HepG2 (cell line): Measurements from ENCODE around the gene CEP78. TPM values are rescaled to one million over a fixed set of nuclear protein-coding genes. Genes with fewer than 3 reads are reported as not detected.

Experiments
- ATAC-seq: fragments of 200-7000 bp; cut with Tn5 transposase; 3 replicates; pipeline ENCODE4 v1.9.1; 2020; ENCODE audit warnings: mild to moderate bottlenecking, moderate library complexity
- BruUV-seq: library from RNA; stranded (reverse); fragments of 400-500 nt; replicated peaks from 2 replicates; lab custom pipeline; 2021; lab: Mats Ljungman, UMichigan
- CTCF ChIA-PET: fragments of 300-600 bp; formaldehyde crosslinking; extraction: SDS; loops from one replicate; lab custom pipeline; 2021; ENCODE audit warnings: low total read pairs, inconsistent platforms, low intra/inter-chr PET ratio; lab: Yijun Ruan, JAX
- POLR2A ChIA-PET: fragments of 350-600 bp; sonication (Branson Sonifier 250); formaldehyde crosslinking; loops from one replicate; lab custom pipeline; 2020; ENCODE audit warnings: antibody characterized with exemption, inconsistent platforms; lab: Yijun Ruan, JAX
- DNase-seq: peaks from one replicate; pipeline ENCODE4 v3.0.0-alpha.2; 2015; ENCODE audit warnings: low spot score
- FAIRE-seq: peaks from 3 replicates; lab custom pipeline; 2011; peaks lifted over from hg19 to GRCh38; lab: Jason Lieb, UNC
- H2AFZ ChIP-seq: one replicate; pipeline ENCODE4 v1.6.1; 2011; ENCODE audit warnings: low read length, inconsistent platforms
- H3K27ac ChIP-seq: fragments of 300-600 bp; 3 replicates; pipeline ENCODE4 v1.8.0; 2011; ENCODE audit warnings: mixed run types, mild to moderate bottlenecking, mixed read lengths, low read length, inconsistent platforms; ENCODE audit not compliant: insufficient read depth; ENCODE audit errors: extremely low read length
- H3K27me3 ChIP-seq, 2 experiments: fragments of 200-600 bp in 1 of 2; 2 replicates in 1 of 2; 3 replicates in 1 of 2; pipeline versions ENCODE4 v1.6.0 to v1.8.0; 2011; ENCODE audit warnings: low read length in 2 of 2, mild to moderate bottlenecking in 2 of 2, moderate library complexity in 2 of 2, inconsistent platforms in 1 of 2; ENCODE audit not compliant: insufficient read depth in 2 of 2, control insufficient read depth in 1 of 2
- H3K36me3 ChIP-seq, 2 experiments: fragments of 200-600 bp in 1 of 2; replicated peaks in 1 of 2; 2 replicates in 1 of 2; 3 replicates in 1 of 2; pipeline versions ENCODE4 v1.5.1 to v1.8.0; 2011; ENCODE audit warnings: low read length in 2 of 2, inconsistent platforms in 1 of 2; ENCODE audit not compliant: insufficient read depth in 2 of 2, control insufficient read depth in 1 of 2
- H3K4me1 ChIP-seq: 2 replicates; pipeline ENCODE4 v1.5.1; 2012; ENCODE audit warnings: low read length, inconsistent platforms; ENCODE audit not compliant: insufficient read depth
- H3K4me2 ChIP-seq: 2 replicates; pipeline ENCODE4 v1.6.0; 2011; ENCODE audit warnings: low read depth, low read length, inconsistent platforms
- H3K4me3 ChIP-seq, 3 experiments: fragments of 200-600 bp in 1 of 3; sonication (generic), shearing (Covaris generic) in 1 of 3; replicated peaks in 1 of 3; 2 replicates each; pipeline ENCODE4 v1.5.1; 2011 to 2016; ENCODE audit warnings: low read length in 3 of 3, inconsistent platforms in 2 of 3, low read depth in 2 of 3, mild to moderate bottlenecking in 2 of 3, control low read depth in 1 of 3, mixed read lengths in 1 of 3; ENCODE audit not compliant: insufficient read depth in 1 of 3
- H3K79me2 ChIP-seq: one replicate; pipeline ENCODE4 v1.6.1; 2011; ENCODE audit warnings: low read length, inconsistent platforms; ENCODE audit not compliant: insufficient read depth
- H3K9ac ChIP-seq: 2 replicates; pipeline ENCODE4 v1.6.0; 2011; ENCODE audit warnings: mild to moderate bottlenecking, low read depth, low read length, inconsistent platforms; ENCODE audit not compliant: insufficient read depth
- H3K9me3 ChIP-seq: 2 replicates; pipeline ENCODE4 v1.5.1; 2012; ENCODE audit warnings: mild to moderate bottlenecking, low read length
- H4K20me1 ChIP-seq: 2 replicates; pipeline ENCODE4 v1.6.0; 2011; ENCODE audit warnings: inconsistent platforms, mild to moderate bottlenecking, low read length, moderate library complexity; ENCODE audit not compliant: insufficient read depth
- ARNT ChIP-seq: fragments of 450-650 bp; IDR thresholded peaks from 2 replicates; pipeline ENCODE4 v1.6.1; 2017
- DRAP1 ChIP-seq: IDR thresholded peaks from 2 replicates; pipeline ENCODE4 v1.6.1; 2016; ENCODE audit warnings: missing genetic modification reagents, missing compliant biosample characterization
- EHMT2 ChIP-seq: fragments of 200-600 bp; sonication (generic); IDR thresholded peaks from 2 replicates; pipeline ENCODE4 v1.7.0; 2017; ENCODE audit warnings: antibody characterized with exemption, low read depth, low read length, borderline replicate concordance
- HES4 ChIP-seq: sonication (generic); formaldehyde crosslinking; IDR thresholded peaks from 2 replicates; pipeline ENCODE4 v1.9.0; 2021; ENCODE audit warnings: mild to moderate bottlenecking, missing genetic modification reagents, borderline replicate concordance
- JUN ChIP-seq: sonication (generic); formaldehyde crosslinking; IDR thresholded peaks from 2 replicates; pipeline ENCODE4 v1.4.0; 2020; ENCODE audit warnings: mild to moderate bottlenecking, missing genetic modification reagents
- KDM5A ChIP-seq: fragments of 200-600 bp; sonication (generic); IDR thresholded peaks from 2 replicates; pipeline ENCODE4 v1.7.0; 2018; ENCODE audit warnings: antibody characterized with exemption, mild to moderate bottlenecking, low read length, borderline replicate concordance
- LCORL ChIP-seq, 2 experiments: fragments of 450-650 bp in 1 of 2; sonication (generic) in 1 of 2; formaldehyde crosslinking in 1 of 2; IDR thresholded peaks; 2 replicates each; pipeline versions ENCODE4 v1.5.0 to v1.6.1; 2017 to 2020; ENCODE audit warnings: antibody characterized with exemption in 1 of 2, missing genetic modification reagents in 1 of 2
- MZF1 ChIP-seq: sonication (generic); formaldehyde crosslinking; IDR thresholded peaks from 2 replicates; pipeline ENCODE4 v1.8.1; 2023; ENCODE audit warnings: mild to moderate bottlenecking, missing genetic modification reagents, borderline replicate concordance
- REL ChIP-seq: sonication (generic); formaldehyde crosslinking; conservative IDR thresholded peaks from 2 replicates; pipeline ENCODE4 v1.8.0; 2022; ENCODE audit warnings: mild to moderate bottlenecking, missing genetic modification reagents, moderate library complexity
- REST ChIP-seq, 2 experiments: IDR thresholded peaks; 2 replicates each; pipeline ENCODE4 v1.6.1; 2011 to 2012; ENCODE audit warnings: low read length in 2 of 2, borderline replicate concordance in 1 of 2, low read depth in 1 of 2, mild to moderate bottlenecking in 1 of 2, moderate library complexity in 1 of 2
- RFX5 ChIP-seq: IDR thresholded peaks from 2 replicates; pipeline ENCODE4 v1.6.1; 2011; ENCODE audit warnings: low read depth, low read length, improper control_type of control experiment
- SIX1 ChIP-seq: sonication (generic); formaldehyde crosslinking; IDR thresholded peaks from 2 replicates; pipeline ENCODE4 v1.4.0; 2020; ENCODE audit warnings: missing genetic modification reagents, borderline replicate concordance
- SP140L ChIP-seq: sonication (generic); formaldehyde crosslinking; IDR thresholded peaks from 2 replicates; pipeline ENCODE4 v1.4.0; 2020; ENCODE audit warnings: missing genetic modification reagents, borderline replicate concordance
- SRSF1 ChIP-seq: fragments of 200-400 bp; formaldehyde crosslinking; optimal IDR thresholded peaks from 2 replicates; pipeline ENCODE3; 2017; ENCODE audit warnings: mild to moderate bottlenecking, low read depth, low read length, moderate library complexity
- TFDP2 ChIP-seq: sonication (generic); formaldehyde crosslinking; IDR thresholded peaks from 2 replicates; pipeline ENCODE4 v1.4.0; 2020; ENCODE audit warnings: missing genetic modification reagents
- YEATS4 ChIP-seq: sonication (generic); formaldehyde crosslinking; IDR thresholded peaks from 2 replicates; pipeline ENCODE4 v1.4.0; 2020; ENCODE audit warnings: missing genetic modification reagents, borderline replicate concordance
- ZNF550 ChIP-seq: sonication (generic); formaldehyde crosslinking; IDR thresholded peaks from 2 replicates; pipeline ENCODE4 v1.4.0; 2020; ENCODE audit warnings: mild to moderate bottlenecking, missing genetic modification reagents, borderline replicate concordance
- ZNF790 ChIP-seq: sonication (generic); formaldehyde crosslinking; IDR thresholded peaks from 2 replicates; pipeline ENCODE4 v1.8.0; 2022; ENCODE audit warnings: missing genetic modification reagents, mild to moderate bottlenecking, borderline replicate concordance
- WGBS: methylation state at CpG from one replicate; pipeline ENCODE4 v1.1.6; 2017; ENCODE audit warnings: low lambda C conversion rate; 5-methylcytosine and 5-hydroxymethylcytosine counted together
- in situ Hi-C: cut with HindIII; loops from 2 replicates; pipeline ENCODE4 v1.10.0; 2017; ENCODE audit warnings: low pct_unique_long_range_greater_than_20kb; ENCODE audit not compliant: extremely low pct_ligation_motif_present
- intact Hi-C: fragments of 100-400 bp; cut with micrococcal nuclease; formaldehyde crosslinking; loops from one replicate; pipeline ENCODE4 v1.10.0; 2022; ENCODE audit not compliant: unreplicated experiment
- polyA plus RNA-seq, 8 experiments: library from polyadenylated mRNA; depleted of rRNA in 3 of 8; stranded (reverse) in 7 of 8; unstranded in 1 of 8; fragments of >200 nt; fragmentation: Illumina TruSeq in 4 of 8; extraction: Trizol in 4 of 8; gene quantifications; 2 replicates each; pipeline versions ENCODE4 v1.2.1 to v1.2.3, GENCODE V29; 2011 to 2016; ENCODE audit warnings: low read depth in 4 of 8, missing spikeins in 1 of 8, mixed read lengths in 1 of 8; ENCODE audit not compliant: insufficient read depth in 1 of 8
- total RNA-seq, 5 experiments: library from RNA; depleted of rRNA; stranded (reverse); fragments of >200 nt; fragmentation: Illumina TruSeq; extraction: Trizol; gene quantifications; 2 replicates each; pipeline ENCODE4 v1.2.3, GENCODE V29; 2016; ENCODE audit warnings: low read depth in 1 of 5

The CEP78 gene
- total and polyA plus RNA-seq, 2 of the 13 experiments (the other 11 are each of a cell fraction or from before 2014, with no cell fraction given): 5.1 to 30.8 TPM

- FAIRE-seq (no peak), ATAC-seq (no peak), DNase-seq (no peak)
- H3K79me2 ChIP-seq: no peaks in the 10 kb centered on the region
- intact Hi-C loops (no loop called here), in situ Hi-C loops (no loop called here)
- H3K4me3 ChIP-seq: no peak overlapping the region
- POLR2A ChIA-PET: no interaction called here
- 0 out of 5 replicates have a peak, but pooled peaks cover 1 to 5% of the 10 kb centered on the region in 2 experiments for H3K27me3 ChIP-seq
- H2AFZ ChIP-seq: no peak overlapping the region
- peaks cover 14% of the 10 kb centered on the region for H3K4me1 ChIP-seq
- 84% methylated on average over 1 of the region's 1 CpG for WGBS
- no peak overlapping the region for H3K9ac ChIP-seq
- no peak overlapping the region for H3K27ac ChIP-seq
- no peak for TF ChIP-seq ZNF790 (CRISPR knock-in tag)
- TF ChIP-seq MZF1: no peak
- TF ChIP-seq SIX1 (CRISPR knock-in tag): no peak
- no peak for TF ChIP-seq ZNF550 (CRISPR knock-in tag)
- TF ChIP-seq KDM5A: no peak
- TF ChIP-seq ARNT: no peak
- TF ChIP-seq REST (IDR thresholded peaks at IDR 0.05; ENCODE audit: borderline replicate concordance in 1 of 2, low read depth in 1 of 2, low read length in 2 of 2): no peak
- no peak for TF ChIP-seq LCORL (IDR thresholded peaks at IDR 0.05)
- TF ChIP-seq LCORL (CRISPR knock-in tag; IDR thresholded peaks at IDR 0.05): no peak
- no peak for TF ChIP-seq HES4 (CRISPR knock-in tag)
- TF ChIP-seq EHMT2: no peak
- no peak for TF ChIP-seq SP140L (CRISPR knock-in tag)
- TF ChIP-seq JUN (CRISPR knock-in tag): no peak
- no peak for TF ChIP-seq YEATS4 (CRISPR knock-in tag)
- TF ChIP-seq RFX5: no peak
- TF ChIP-seq REL: no peak
- TF ChIP-seq DRAP1 (CRISPR knock-in tag): no peak
- TF ChIP-seq TFDP2 (CRISPR knock-in tag): no peak
- TF ChIP-seq SRSF1: no peak
- TF ChIP-seq, all 625 proteins: peak for 0
- CTCF ChIA-PET: no interaction called here
- Histone ChIP-seq H3K9me3 (no peaks in the 10 kb centered on the region), H3K4me2 (no peak overlapping the region), H3K36me3 (no peaks in the 10 kb centered on the region), H4K20me1 (no peaks in the 10 kb centered on the region)
- BruUV-seq: no TSS peak
Measured at GRCh38 chr9:78196258-78196657, 39.6 kb upstream of the CEP78 start.
